ENCODE measurements around the gene TSPAN33. TPM values are rescaled to one million over a fixed set of nuclear protein-coding genes. Genes with fewer than 3 reads are reported as not detected.

TSPAN33 gene
- 1 to 10 TPM; 2.5 to 8.1 (median 2.9) TPM for total RNA-seq

GRCh38 chr7:129144095-129144833, at the start of gene TSPAN33:
Gene TSPAN33 (plus strand): TSS chr7:129144707. CDS start chr7:129144981, 274 bp downstream.
- no peak for TF ChIP-seq POLR2A (IDR thresholded peaks at IDR 0.05)
- no peak for TF ChIP-seq POLR2AphosphoS5 (IDR thresholded peaks at IDR 0.05)
- TF ChIP-seq CTCF (IDR thresholded peaks at IDR 0.05), result no peak
- TF ChIP-seq EP300 (IDR thresholded peaks at IDR 0.05; ENCODE audit: low read depth), result no peak
- peaks cover 14% of the 10 kb centered on the region for H3K27me3 ChIP-seq
- peak; percentile 80 for DNase-seq
- in situ Hi-C loops (cut with MboI; ENCODE audit: low pct_ligation_motif_present in 1 of 4, low pct_unique_long_range_greater_than_20kb in 1 of 4, low sequenced_read_pairs in 3 of 4), result no loop called here
- H3K27ac ChIP-seq, result peak within 1 kb of the TSS; percentile 35 to 56 (median 56)
- H3K36me3 ChIP-seq, result no peaks in the 10 kb centered on the region
- peak within 1 kb of the TSS; percentile 32 to 66 (median 49) for H3K4me3 ChIP-seq
- H3K9me3 ChIP-seq, result no peaks in the 10 kb centered on the region
- 1% methylated on average over 43 of the region's 43 CpGs; no CpG with 5 or more reads in 1 of the 2 donors for WGBS, 2 donors (ENCODE audit: low coverage in 1 of 2)
- intact Hi-C loops (cut with DNase I; ENCODE audit: low total_unique reads), result no loop called here
- H3K4me1 ChIP-seq, result peaks cover 0 to 18% (median 13%) of the 10 kb centered on the region in 4 donors

- H3K4me1 ChIP-seq, result peaks cover 0 to 10% (median 0%) of the 10 kb centered on the region in 4 donors
- no peak for TF ChIP-seq CTCF (IDR thresholded peaks at IDR 0.05)
- no peak for TF ChIP-seq POLR2AphosphoS5 (IDR thresholded peaks at IDR 0.05)
- TF ChIP-seq POLR2A (IDR thresholded peaks at IDR 0.05), result no peak
- TF ChIP-seq EP300 (IDR thresholded peaks at IDR 0.05; ENCODE audit: low read depth), result no peak
- 40 to 43% methylated on average over 2 to 6 of the region's 6 CpGs for WGBS, 2 donors (ENCODE audit: low coverage in 1 of 2)
- H3K36me3 ChIP-seq, result no peaks in the 10 kb centered on the region
- intact Hi-C loops (cut with DNase I; ENCODE audit: low total_unique reads) (no loop called here), in situ Hi-C loops (cut with MboI; ENCODE audit: low pct_ligation_motif_present in 1 of 4, low pct_unique_long_range_greater_than_20kb in 1 of 4, low sequenced_read_pairs in 3 of 4) (loop anchor here in 3 of 4 donors (10.0 to 25.0 kb wide), 2 partner anchors 133 to 190 kb away; no protein-coding TSS in a partner anchor)
- DNase-seq, result peak; percentile 13
- H3K27me3 ChIP-seq, result no peaks in the 10 kb centered on the region
- no peak overlapping the region for H3K27ac ChIP-seq
- H3K4me3 ChIP-seq, result no peak overlapping the region
- no peaks in the 10 kb centered on the region for H3K9me3 ChIP-seq
Measured at GRCh38 chr7:129095258-129095657, 49.2 kb upstream of the TSPAN33 start.

GRCh38 chr7:129098409-129099084, 46.0 kb upstream of the TSPAN33 start:
- Histone ChIP-seq H3K27ac (no peak overlapping the region), H3K4me1 (peaks cover 0 to 38% (median 11%) of the 10 kb centered on the region in 4 donors), H3K4me3 (no peak overlapping the region), H3K36me3 (no peaks in the 10 kb centered on the region), H3K27me3 (no peaks in the 10 kb centered on the region), H3K9me3 (no peaks in the 10 kb centered on the region)
- in situ Hi-C loops (cut with MboI; ENCODE audit: low pct_ligation_motif_present in 1 of 4, low pct_unique_long_range_greater_than_20kb in 1 of 4, low sequenced_read_pairs in 3 of 4), result loop anchor here in 3 of 4 donors (10.0 to 25.0 kb wide), 2 partner anchors 136 to 194 kb away; no protein-coding TSS in a partner anchor
- no peak for DNase-seq
- WGBS, 2 donors (ENCODE audit: low coverage in 1 of 2), result 55 to 85% methylated on average over 2 to 8 of the region's 8 CpGs
- intact Hi-C loops (cut with DNase I; ENCODE audit: low total_unique reads), result no loop called here
- TF ChIP-seq POLR2A (IDR thresholded peaks at IDR 0.05) (no peak), CTCF (IDR thresholded peaks at IDR 0.05) (no peak), EP300 (IDR thresholded peaks at IDR 0.05; ENCODE audit: low read depth) (no peak), POLR2AphosphoS5 (IDR thresholded peaks at IDR 0.05) (no peak)

GRCh38 chr7:129100827-129101166, 43.7 kb upstream of the TSPAN33 start:
- no peak for DNase-seq
- Histone ChIP-seq H3K4me1 (peaks cover 0 to 38% (median 11%) of the 10 kb centered on the region in 4 donors), H3K4me3 (no peak overlapping the region), H3K9me3 (no peaks in the 10 kb centered on the region), H3K27ac (peak overlapping the region in 1 of 4 donors; percentile 64), H3K27me3 (no peaks in the 10 kb centered on the region), H3K36me3 (no peaks in the 10 kb centered on the region)
- in situ Hi-C loops (cut with MboI; ENCODE audit: low pct_ligation_motif_present in 1 of 4, low pct_unique_long_range_greater_than_20kb in 1 of 4, low sequenced_read_pairs in 3 of 4), result no loop called here
- TF ChIP-seq POLR2AphosphoS5 (IDR thresholded peaks at IDR 0.05) (no peak), EP300 (IDR thresholded peaks at IDR 0.05; ENCODE audit: low read depth) (no peak), POLR2A (IDR thresholded peaks at IDR 0.05) (no peak), CTCF (IDR thresholded peaks at IDR 0.05) (no peak)
- intact Hi-C loops (cut with DNase I; ENCODE audit: low total_unique reads), result no loop called here
- 0 to 35% methylated on average over 2 of the region's 2 CpGs for WGBS, 2 donors (ENCODE audit: low coverage in 1 of 2)
